Measurements from ENCODE around the gene RTN3. TPM values are rescaled to one million over a fixed set of nuclear protein-coding genes. Genes with fewer than 3 reads are reported as not detected.
"Not testable (repeated sequence)": the region's sequence is repeated elsewhere in the genome, so short reads cannot be mapped to it uniquely, and the experiment has no call there.

Gene RTN3
- total RNA-seq, 1 experiment from 2014 or later: 98.2 TPM

DNA sequence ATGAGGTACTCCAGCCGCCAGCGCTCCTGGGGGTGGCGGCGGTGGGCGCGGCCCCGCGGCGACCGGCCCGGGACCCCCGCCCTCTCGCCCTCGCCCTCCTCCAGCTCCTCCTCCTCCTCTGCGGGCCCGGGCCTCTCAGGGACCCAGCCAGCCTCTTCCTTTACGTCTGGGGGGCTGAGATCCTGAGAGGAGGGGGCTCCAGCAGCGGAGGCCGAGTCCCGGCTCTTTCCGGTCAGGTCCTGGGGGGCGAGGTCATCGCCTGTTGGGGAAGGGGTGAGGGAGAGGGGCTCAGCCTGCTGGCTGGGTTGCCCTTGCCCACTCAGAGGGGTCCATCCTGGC lies 83.0 kb downstream of the RTN3 start:
- no peak for DNase-seq (ENCODE audit: low read depth)
- in situ Hi-C loops (cut with HindIII; ENCODE audit: low pct_unique_long_range_greater_than_20kb, low sequenced_read_pairs): no loop called here

DNA sequence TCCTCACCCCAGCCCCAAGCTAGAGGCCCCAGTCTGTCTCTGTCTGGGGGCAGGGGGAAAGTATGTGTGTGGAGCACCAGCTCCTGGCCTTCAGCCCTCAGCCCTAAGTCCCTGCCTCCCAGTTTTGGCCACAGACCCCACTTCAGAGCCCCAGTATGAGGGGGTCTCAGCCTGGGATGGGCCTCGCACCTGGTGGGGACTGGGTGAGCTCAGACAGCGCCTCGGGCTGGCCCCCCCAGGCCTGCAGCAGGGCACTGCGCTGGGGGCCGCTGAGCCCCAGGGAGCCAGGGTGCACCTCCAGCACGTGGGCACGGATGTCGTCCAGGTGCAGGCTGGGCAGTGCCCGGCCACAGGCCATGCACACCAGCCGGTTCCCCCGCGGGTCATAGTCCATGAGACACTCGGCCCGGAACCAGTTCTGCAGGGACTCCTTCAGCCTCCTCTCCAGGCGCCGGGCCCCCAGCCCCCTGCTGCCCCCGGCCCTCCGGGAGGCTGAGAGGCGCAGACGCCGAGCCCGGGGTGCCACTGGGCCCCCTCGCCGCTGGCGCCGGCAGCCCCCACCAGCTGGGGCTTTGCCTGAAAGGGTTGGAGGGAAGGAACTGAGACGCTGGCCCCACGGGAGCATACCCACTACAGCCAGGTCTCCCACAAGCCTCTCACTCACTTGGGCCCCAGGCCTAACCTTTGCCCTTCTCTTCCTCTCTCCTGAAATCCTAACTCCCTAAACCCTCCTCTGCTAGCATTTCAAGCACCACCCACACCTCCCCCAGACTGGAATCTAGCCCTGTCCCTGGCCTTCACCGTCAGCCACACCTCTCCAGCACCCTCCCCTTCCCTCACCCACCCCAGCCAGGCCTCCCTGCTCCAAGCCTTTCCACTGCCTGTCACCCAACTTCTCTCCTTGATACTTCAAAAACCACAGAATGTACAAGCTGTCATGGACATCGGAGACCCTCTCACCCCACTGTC lies 83.7 kb downstream of the RTN3 start:
- in situ Hi-C loops (cut with HindIII; ENCODE audit: low pct_unique_long_range_greater_than_20kb, low sequenced_read_pairs): no loop called here
- DNase-seq (ENCODE audit: low read depth): no peak

DNA sequence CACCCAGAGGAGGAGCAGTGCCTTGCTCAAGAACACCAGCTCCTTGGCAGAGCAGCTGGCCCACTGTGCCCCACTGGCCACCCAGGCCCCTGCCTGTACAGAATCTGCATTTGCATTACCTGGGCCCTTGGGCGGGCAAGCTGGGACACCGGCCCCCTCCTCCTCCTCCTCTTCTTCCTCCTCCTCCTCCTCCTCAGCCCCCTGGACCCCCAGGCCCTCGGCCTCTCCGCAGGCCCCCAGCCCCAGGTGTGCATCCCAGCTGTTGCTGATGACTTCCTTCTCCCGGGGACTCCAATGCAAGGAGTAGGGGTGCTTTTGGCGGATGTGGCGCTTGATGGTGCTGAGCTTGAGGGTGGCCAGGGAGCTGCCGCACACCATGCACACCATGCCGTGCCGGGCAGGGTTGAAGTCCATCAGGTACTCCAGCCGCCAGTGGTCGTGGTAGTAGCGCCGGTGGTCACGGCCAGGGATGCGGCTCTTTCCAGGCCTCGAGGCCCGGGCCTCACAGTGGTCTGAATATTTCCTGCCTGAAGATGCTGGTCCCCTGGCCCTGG lies 84.5 kb downstream of the RTN3 start:
- in situ Hi-C loops (cut with HindIII; ENCODE audit: low pct_unique_long_range_greater_than_20kb, low sequenced_read_pairs): no loop called here
- DNase-seq (ENCODE audit: low read depth): no peak

DNA sequence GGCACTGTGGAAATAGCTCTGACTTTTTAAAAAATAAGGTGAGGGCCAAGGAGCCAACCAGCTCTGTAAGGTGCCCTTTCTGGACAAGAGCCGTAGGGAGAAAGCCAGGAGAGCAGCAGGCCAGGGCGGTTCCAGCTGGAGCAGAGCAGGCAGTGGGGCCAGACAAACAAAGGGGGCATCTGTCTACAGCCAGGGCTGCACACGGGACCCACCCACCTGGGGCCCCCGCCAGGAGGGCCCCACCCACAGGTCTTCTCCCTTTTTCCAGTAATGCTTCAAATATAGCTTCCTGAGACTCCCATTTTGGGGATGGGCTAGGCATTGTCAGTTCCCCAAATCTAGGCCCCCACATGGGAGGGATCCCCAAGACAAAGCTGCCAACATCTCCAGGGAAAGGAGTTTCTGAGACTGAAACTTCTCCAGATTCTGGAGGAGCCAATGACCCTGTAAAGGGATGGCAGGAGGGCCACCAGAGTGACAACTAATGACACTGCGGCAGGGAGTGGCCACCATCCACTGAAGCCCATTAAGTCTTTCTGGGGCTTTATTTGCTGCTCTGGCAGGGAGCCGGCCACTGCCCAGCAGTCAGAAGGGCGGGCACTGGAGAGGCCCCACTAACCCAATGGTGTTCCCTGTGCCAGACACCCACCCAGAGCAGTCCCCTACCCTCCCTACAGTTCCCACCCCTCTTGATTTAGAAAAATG lies 85.4 kb downstream of the RTN3 start:
- DNase-seq (ENCODE audit: low read depth): no peak
- in situ Hi-C loops (cut with HindIII; ENCODE audit: low pct_unique_long_range_greater_than_20kb, low sequenced_read_pairs): no loop called here

DNA sequence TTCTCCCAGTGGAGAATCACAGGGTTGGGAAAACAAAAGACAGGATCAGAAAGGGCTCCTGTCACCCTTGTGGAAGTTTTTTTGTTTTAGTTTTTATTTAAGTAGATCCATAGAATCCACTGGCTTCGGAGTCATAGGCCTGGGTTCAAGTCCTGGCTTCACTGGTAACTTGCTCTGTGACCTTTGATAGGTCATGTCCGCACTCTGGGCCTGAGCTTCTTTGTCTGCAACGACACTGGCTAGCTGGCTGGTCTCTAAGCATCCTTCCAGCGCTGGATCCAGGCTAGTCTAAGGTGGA lies 85.9 kb downstream of the RTN3 start:
- in situ Hi-C loops (cut with HindIII; ENCODE audit: low pct_unique_long_range_greater_than_20kb, low sequenced_read_pairs): no loop called here
- DNase-seq (ENCODE audit: low read depth): no peak

DNA sequence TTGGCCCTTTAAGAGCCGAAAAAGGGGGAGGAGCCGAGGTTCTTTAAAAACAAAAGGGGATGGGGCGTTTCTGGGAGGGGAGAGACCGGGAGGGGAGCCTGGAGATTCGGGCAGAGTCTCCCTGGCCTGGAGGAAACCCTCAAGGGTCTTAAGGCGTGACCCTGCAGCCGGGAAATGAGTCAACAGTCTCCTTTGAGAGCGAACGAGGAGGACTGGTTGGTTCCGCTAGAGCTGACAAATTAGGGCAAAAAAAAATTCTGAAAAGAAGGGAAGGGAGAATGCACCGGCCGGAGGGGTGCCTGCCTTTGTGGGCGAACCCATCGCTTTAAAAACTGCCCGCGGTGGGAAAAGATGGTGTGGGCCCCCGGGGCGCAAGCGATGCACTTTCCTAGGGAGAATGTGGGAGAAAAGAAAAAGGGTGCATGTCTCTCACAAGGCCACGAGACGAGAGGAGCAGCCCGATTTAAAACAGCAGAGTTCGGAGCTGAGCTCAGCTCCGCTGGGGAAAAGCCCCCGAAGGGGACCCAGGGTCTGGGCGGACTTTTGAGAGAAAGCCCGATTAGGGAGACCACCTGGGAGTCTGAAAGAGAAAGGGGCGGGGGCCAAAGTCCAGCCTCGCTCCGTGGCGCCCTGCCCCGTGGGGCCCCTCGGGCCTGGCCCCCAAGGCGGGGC lies 86.4 kb downstream of the RTN3 start:
- in situ Hi-C loops (cut with HindIII; ENCODE audit: low pct_unique_long_range_greater_than_20kb, low sequenced_read_pairs): no loop called here
- DNase-seq (ENCODE audit: low read depth): peak; percentile 46

DNA sequence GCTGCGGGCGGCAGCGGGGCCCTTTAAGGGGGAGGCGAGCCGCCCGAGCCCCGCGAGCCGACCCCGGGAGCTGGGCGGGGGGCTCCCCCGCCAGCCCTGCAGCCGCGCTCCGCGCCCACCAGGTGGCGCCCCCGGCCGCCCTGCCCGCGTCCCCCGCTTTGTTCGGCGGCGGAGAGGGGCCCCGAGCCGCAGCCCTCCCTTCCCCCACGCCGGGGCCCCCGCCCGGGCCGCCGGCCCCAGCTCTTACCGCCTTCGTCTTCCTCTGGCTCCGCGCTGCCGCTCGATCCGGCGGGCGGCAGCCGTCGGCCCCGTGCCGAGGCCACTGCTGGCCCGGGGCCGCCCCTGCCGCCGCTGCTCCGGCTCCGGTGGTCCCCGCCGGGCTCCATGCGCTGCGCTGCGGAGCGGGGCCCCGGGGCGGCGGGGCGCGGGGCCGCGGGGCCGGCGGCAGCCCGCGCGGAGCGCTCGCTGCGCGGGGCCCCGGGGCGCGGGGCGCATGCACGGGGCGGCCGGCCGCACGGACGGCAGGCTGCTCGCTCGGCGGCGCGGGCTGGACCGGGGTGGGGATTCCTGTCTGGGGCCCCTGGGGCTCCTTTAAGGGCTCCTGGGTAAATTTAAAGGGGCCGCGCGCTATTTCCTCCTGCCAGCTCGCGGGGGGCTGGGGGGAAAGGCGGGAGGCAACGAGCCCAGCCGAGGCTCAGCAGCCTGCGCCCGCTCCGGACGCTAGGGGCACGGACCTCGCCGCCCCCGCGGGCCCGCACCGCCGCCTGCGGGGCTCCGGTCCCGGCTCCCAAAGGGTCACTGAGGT lies 87.1 kb downstream of the RTN3 start, which contains the start of gene ZFTA:
Gene ZFTA (minus strand): TSS at position 539 of the 805 bp plus-strand sequence. CDS start 153 bp downstream, at position 386.
- in situ Hi-C loops (cut with HindIII; ENCODE audit: low pct_unique_long_range_greater_than_20kb, low sequenced_read_pairs): no loop called here
- peak; percentile 27 for DNase-seq (ENCODE audit: low read depth)

DNA sequence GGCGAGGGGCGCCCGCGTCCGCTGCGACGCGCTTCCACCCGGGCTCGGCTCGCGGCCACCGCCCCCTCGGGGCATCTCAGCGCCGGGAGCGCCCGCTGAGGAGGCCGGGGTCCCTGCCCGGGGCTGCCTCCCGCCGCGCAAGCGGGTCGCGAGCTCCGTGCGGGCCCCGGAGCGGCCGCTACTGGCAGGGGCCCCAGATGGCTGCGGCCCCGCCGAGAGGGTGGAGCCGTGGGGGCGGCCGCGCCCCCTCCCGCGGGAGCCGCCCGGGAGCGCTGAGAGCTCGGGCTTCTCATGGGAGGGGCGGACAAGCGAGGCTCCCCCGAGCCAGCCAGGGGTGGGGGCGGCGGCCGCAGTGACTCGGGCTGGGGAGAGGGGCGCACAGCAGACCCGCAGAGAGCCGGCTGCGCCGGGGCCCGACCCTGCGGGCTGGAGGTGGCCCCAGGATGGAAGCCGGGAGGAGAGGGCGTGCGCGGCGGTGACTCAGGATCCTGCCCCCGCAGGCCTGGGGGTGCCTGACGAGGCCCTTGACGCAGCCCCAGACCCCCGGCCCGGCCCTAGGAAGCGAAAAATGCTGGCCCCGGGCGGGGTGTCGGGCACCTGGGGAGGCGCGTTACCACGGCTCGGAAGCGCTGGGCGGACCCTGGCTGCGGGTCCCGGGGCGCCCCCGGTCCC lies 87.9 kb downstream of the RTN3 start:
- in situ Hi-C loops (cut with HindIII; ENCODE audit: low pct_unique_long_range_greater_than_20kb, low sequenced_read_pairs): no loop called here
- DNase-seq (ENCODE audit: low read depth): no peak

DNA sequence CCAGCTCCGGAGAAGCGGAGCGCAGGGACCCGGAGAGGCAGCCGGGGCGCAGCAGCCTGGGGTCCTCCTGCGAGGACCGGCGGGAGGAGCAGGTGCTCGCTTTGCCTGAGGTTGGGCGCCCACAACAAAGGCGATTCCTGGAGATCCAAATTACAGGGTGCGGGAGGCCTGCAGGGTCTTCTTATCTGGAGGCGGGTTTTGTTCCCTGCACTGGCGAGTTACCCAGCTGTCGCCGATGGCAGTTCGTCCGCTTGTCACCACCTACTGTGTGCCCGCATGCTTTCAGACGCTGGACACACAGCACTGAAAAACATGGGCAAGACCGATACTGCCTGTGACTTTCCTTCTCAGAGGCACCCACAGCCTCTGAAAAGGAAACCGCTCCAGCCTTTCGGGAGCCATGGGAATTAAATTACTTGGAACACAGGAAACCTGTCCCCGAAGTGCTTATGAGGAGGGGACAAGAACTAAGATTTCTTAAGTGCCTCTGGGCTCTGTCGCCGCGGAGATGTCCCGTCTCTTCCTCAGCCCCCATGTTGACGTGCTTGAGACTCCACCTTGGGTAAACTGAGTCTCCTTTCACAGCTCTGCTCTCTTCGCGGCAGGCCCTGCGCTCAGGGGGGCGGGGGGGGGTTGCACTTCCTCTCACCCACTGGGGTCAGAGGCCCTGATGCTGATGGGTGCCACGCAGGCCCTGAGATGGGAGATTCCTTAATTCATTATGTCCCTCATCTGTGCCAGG lies 88.6 kb downstream of the RTN3 start:
- no peak for DNase-seq (ENCODE audit: low read depth)
- in situ Hi-C loops (cut with HindIII; ENCODE audit: low pct_unique_long_range_greater_than_20kb, low sequenced_read_pairs): no loop called here

DNA sequence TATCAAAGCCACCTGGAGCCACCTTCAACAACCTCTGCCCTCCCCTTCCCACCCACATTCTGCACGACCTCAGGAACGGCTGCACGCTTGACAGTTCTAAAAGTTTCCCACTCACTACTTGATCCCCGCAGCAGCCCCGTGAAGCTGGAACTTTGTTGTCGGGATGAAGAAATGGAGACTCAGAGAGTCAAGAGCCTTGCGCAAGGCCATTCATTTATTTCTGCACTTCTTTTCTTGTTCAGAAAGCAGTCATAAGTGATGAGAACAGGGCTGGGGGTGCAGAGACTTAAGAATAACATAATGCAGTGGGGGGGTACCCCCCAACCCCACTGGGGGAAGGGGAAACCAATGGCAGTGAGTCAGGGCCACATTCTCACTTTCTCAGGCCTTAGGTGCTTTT lies 89.5 kb downstream of the RTN3 start:
- no peak for DNase-seq (ENCODE audit: low read depth)
- in situ Hi-C loops (cut with HindIII; ENCODE audit: low pct_unique_long_range_greater_than_20kb, low sequenced_read_pairs): no loop called here

DNA sequence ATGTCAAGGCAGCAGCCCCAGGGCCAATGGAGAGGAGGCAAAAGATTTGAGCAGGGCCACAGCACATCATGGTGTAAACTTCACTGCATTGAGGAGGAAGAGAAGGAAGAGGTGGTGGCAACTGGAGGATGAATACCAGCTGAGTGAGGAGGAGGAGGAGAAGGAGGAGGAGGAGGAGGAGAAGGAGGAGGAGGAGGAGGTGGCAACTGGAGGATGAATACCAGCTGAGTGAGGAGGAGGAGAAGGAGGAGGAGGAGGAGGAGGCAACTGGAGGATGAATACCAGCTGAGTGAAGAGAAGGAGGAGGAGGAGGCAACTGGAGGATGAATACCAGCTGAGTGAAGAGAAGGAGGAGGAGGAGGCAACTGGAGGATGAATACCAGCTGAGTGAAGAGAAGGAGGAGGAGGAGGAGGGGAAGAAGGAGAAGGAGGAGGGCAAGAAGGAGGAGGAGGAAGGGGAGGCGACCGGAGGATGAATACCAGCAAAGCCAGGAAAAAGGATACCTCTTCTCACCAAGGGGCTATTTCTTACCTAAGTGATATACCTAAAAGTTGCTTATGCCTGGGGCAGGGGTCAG lies 90.5 kb downstream of the RTN3 start:
- in situ Hi-C loops (cut with HindIII; ENCODE audit: low pct_unique_long_range_greater_than_20kb, low sequenced_read_pairs): not testable (repeated sequence)

DNA sequence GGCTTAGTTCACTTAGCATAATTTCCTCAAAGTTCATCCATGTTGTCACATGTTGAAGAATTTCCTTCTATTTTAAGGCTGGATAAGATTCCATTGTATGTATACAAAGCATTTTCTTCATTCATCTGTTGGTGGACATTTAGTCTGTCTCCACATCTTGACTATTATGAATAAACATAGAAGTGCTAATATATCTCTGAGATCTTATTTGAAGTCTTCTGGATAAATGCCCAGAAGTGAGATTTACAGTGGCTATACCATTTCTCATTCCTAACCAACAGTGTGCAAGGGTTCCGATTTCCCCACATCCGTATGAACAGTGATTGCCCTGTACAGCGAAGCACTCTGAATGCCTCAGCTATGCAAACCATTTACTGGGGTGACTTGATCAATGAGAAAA lies 93.9 kb downstream of the RTN3 start:
- DNase-seq (ENCODE audit: low read depth): no peak
- in situ Hi-C loops (cut with HindIII; ENCODE audit: low pct_unique_long_range_greater_than_20kb, low sequenced_read_pairs): no loop called here

More for the DNA sequence above, 90.5 kb downstream of the RTN3 start:
- not testable (repeated sequence) for DNase-seq (ENCODE audit: low read depth)

DNA sequence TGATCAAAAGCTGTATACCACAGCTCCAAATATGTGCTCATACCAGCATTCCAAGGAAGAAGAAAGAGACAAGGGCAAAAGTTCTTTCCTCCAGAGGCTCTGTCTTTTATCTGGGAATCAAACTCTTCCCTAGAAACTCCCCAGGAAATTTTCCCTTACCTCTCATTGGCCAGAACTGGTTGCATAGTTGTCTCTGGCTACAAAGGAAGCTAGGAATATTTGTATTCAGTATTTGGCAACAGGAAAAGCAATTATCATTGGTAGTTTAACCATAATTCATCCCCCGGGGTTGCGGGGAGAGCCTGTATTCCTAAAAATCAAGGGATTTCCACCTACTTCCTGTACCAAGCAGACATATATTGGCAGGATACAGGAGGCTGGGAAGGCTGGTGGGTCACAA lies 97.7 kb downstream of the RTN3 start:
- in situ Hi-C loops (cut with HindIII; ENCODE audit: low pct_unique_long_range_greater_than_20kb, low sequenced_read_pairs): no loop called here

DNA sequence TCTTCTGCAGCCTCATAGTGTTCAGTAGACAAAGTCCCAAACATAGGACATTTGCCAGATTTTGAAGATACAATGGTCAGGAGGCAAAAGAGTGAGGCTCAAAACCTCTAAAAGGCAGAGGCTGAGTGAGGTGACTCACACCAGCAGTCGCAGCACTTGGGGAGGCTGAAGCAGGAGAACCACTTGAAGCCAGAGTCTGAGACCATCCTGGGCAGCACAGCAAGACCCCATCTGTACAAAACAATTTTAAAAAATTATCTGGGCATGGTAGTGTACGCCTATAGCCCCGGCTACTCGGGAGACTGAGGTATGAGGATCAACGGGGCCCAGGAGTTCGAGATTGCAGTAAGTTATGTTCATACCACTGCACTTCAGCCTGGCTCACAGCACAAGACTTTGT lies 101.4 kb downstream of the RTN3 start:
- in situ Hi-C loops (cut with HindIII; ENCODE audit: low pct_unique_long_range_greater_than_20kb, low sequenced_read_pairs): no loop called here

More for the DNA sequence above, 97.7 kb downstream of the RTN3 start:
- DNase-seq (ENCODE audit: low read depth): no peak

DNA sequence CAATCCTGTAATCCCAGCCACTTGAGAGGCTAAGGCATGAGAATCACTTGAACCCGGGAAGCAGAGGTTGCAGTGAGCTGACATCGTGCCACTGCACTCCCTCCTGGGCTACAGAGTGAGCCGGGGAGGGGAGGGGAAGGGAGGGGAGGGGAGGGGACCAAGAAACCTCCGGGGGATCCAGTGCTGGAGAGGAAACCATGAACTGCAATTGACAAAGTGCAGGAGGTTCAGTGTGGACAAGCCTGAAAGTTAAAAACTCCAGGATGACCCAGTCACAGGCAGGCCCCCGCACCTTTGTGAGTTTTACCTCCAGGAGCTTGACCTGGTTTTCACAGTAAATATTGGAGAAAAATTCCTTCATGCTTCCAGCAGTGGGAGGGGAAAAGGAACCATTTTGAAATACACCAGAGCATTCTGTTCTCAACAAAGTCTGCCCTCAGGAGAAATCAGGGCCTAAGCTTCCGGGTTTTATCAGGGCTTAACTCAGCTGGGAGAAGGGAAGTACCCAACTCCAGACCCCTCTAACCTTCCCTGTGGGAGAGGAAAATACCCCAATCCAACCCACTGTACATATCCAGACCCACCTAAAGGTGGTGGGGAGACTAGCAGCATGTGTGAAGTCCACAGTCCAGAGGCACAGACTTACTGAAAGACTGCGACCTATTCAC lies 102.8 kb downstream of the RTN3 start:
- DNase-seq (ENCODE audit: low read depth): no peak
- in situ Hi-C loops (cut with HindIII; ENCODE audit: low pct_unique_long_range_greater_than_20kb, low sequenced_read_pairs): no loop called here

More for the DNA sequence above, 101.4 kb downstream of the RTN3 start:
- DNase-seq (ENCODE audit: low read depth): no peak

DNA sequence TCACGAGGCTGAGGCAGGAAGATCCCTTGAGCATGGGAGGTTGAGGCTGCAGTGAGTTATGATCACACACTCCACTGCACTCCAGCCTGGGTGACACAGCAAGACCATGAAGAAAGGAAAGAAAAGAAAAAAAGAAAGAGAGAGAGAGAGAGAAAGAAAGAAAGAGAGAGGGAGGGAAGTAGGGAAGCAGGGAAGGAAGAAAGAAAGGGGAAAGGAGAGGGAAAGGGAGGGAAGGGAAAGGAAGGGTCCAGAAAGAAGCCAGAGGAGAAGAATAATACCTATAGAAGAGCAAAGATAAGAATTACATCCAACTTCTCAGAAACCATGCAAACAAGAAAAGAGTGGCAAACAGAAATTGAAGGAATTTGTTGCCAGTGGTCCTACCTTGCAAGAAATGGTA lies 104.5 kb downstream of the RTN3 start:
- DNase-seq (ENCODE audit: low read depth): no peak
- in situ Hi-C loops (cut with HindIII; ENCODE audit: low pct_unique_long_range_greater_than_20kb, low sequenced_read_pairs): no loop called here

All from Caki2 (cell line).